HFFc6 (cell line): ENCODE data around the gene ANXA8. TPM values are rescaled to one million over a fixed set of nuclear protein-coding genes. Genes with fewer than 3 reads are reported as not detected.

ENCODE experiments used
- DNase-seq: peaks from one replicate; pipeline ENCODE4 v3.0.0-alpha.2; 2018
- H3K27ac Mint-ChIP-seq: 2 replicates; pipeline ENCODE4 v1.8.0; 2020; ENCODE audit warnings: mild to moderate bottlenecking, mixed read lengths
- H3K27me3 Mint-ChIP-seq: 2 replicates; pipeline ENCODE4 v1.8.0; 2021; ENCODE audit warnings: mild to moderate bottlenecking, moderate library complexity, mixed read lengths; ENCODE audit not compliant: insufficient read depth
- H3K36me3 Mint-ChIP-seq: 2 replicates; pipeline ENCODE4 v1.8.0; 2021; ENCODE audit warnings: low read depth, mixed read lengths
- H3K4me1 Mint-ChIP-seq: 2 replicates; pipeline ENCODE4 v1.8.0; 2020; ENCODE audit warnings: low read depth, mixed read lengths
- H3K4me3 Mint-ChIP-seq: 2 replicates; pipeline ENCODE4 v1.8.0; 2020; ENCODE audit warnings: mild to moderate bottlenecking, moderate library complexity, mixed read lengths
- H3K9me3 Mint-ChIP-seq: 2 replicates; pipeline ENCODE4 v1.8.0; 2020; ENCODE audit warnings: mild to moderate bottlenecking, mixed read lengths
- CTCF ChIP-seq: fragments of 200-600 bp; sonication (generic); IDR thresholded peaks from 2 replicates; pipeline ENCODE4 v1.5.0; 2021; ENCODE audit warnings: antibody characterized with exemption, mild to moderate bottlenecking
- total RNA-seq, 6 experiments: library from RNA; stranded (reverse); fragmentation: NEBNext Ultra II Directional; extraction: Animal tissue kit (Norgen Biotek cat#: 25700); gene quantifications; 2 replicates in 1 of 6; 3 replicates in 5 of 6; pipeline ENCODE4 v1.2.3, GENCODE V29; 2021

The ANXA8 gene
- total RNA-seq, 6 experiments from 2014 or later, result 0.45 to 1.1 (median 0.53) TPM; not detected in 1

- Mint-ChIP-seq H3K36me3 (no peaks in the 10 kb centered on the region), H3K4me1 (no peaks in the 10 kb centered on the region), H3K4me3 (no peak overlapping the region), H3K27me3 (peaks cover 19% of the 10 kb centered on the region), H3K9me3 (no peaks in the 10 kb centered on the region), H3K27ac (no peak overlapping the region)
- no peak for TF ChIP-seq CTCF
- DNase-seq, result no peak
Observed at GRCh38 chr10:47451998-47452494, 31.9 kb downstream of the ANXA8 start.

- no peak for DNase-seq
- peaks cover 16% of the 10 kb centered on the region for H3K27me3 Mint-ChIP-seq
- no peaks in the 10 kb centered on the region for H3K9me3 Mint-ChIP-seq
- H3K4me3 Mint-ChIP-seq, result no peak overlapping the region
- no peak for TF ChIP-seq CTCF
- H3K27ac Mint-ChIP-seq, result no peak overlapping the region
- H3K4me1 Mint-ChIP-seq, result no peaks in the 10 kb centered on the region
- no peaks in the 10 kb centered on the region for H3K36me3 Mint-ChIP-seq
Observed at GRCh38 chr10:47451273-47451997, 32.5 kb downstream of the ANXA8 start.

GRCh38 chr10:47450442-47450841, 33.5 kb downstream of the ANXA8 start:
- Mint-ChIP-seq H3K27ac (no peak overlapping the region), H3K4me1 (no peaks in the 10 kb centered on the region), H3K36me3 (peaks cover 6% of the 10 kb centered on the region), H3K4me3 (no peak overlapping the region), H3K27me3 (peaks cover 16% of the 10 kb centered on the region), H3K9me3 (peaks cover 7% of the 10 kb centered on the region)
- no peak for TF ChIP-seq CTCF
- no peak for DNase-seq

- no peak overlapping the region for H3K27ac Mint-ChIP-seq
- H3K4me3 Mint-ChIP-seq, result no peak overlapping the region
- H3K36me3 Mint-ChIP-seq, result peaks cover 11% of the 10 kb centered on the region
- DNase-seq, result no peak
- no peak for TF ChIP-seq CTCF
- no peaks in the 10 kb centered on the region for H3K4me1 Mint-ChIP-seq
- peaks cover 11% of the 10 kb centered on the region for H3K9me3 Mint-ChIP-seq
- peaks cover 16% of the 10 kb centered on the region for H3K27me3 Mint-ChIP-seq
Observed at GRCh38 chr10:47449979-47450378, 33.9 kb downstream of the ANXA8 start.

- Mint-ChIP-seq H3K4me1 (no peaks in the 10 kb centered on the region), H3K4me3 (no peak overlapping the region), H3K27me3 (peaks cover 16% of the 10 kb centered on the region), H3K36me3 (peaks cover 11% of the 10 kb centered on the region), H3K9me3 (peaks cover 12% of the 10 kb centered on the region), H3K27ac (no peak overlapping the region)
- TF ChIP-seq CTCF, result no peak
- no peak for DNase-seq
Observed at GRCh38 chr10:47449102-47449978, 34.6 kb downstream of the ANXA8 start.
